Measurements from ENCODE around the gene PLCG2.

DNA sequence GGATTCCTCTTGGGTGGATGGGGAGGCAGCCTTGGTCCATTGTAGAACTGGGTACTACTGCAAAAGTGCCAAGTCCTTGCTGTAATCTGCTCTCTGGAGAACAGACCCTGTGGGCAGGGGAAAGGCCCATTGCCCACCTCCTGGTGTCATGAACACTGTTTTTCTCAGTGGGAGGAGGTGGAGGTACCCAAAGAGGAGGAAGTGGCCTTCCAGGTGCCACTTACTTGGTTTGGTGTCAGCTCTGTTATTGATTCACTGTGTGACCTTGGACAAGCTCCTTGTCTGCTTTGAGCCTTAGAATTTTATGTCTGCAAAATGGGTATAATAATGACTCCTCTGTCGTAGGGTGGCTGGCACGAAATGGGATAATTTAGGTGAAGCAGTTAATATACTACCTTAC is 55.8 kb downstream of the PLCG2 start:
- TF ChIP-seq, protein P1, sequence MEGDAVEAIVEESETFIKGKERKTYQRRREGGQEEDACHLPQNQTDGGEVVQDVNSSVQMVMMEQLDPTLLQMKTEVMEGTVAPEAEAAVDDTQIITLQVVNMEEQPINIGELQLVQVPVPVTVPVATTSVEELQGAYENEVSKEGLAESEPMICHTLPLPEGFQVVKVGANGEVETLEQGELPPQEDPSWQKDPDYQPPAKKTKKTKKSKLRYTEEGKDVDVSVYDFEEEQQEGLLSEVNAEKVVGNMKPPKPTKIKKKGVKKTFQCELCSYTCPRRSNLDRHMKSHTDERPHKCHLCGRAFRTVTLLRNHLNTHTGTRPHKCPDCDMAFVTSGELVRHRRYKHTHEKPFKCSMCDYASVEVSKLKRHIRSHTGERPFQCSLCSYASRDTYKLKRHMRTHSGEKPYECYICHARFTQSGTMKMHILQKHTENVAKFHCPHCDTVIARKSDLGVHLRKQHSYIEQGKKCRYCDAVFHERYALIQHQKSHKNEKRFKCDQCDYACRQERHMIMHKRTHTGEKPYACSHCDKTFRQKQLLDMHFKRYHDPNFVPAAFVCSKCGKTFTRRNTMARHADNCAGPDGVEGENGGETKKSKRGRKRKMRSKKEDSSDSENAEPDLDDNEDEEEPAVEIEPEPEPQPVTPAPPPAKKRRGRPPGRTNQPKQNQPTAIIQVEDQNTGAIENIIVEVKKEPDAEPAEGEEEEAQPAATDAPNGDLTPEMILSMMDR (IDR thresholded peaks at IDR 0.05) = no peak
- TF ChIP-seq POLR2A (IDR thresholded peaks at IDR 0.05) = no peak
